K562 (cell line): ENCODE data around the gene RNF126. TPM values are rescaled to one million over a fixed set of nuclear protein-coding genes. Genes with fewer than 3 reads are reported as not detected.

ENCODE experiments used
- CBX3 ChIP-seq, 2 experiments: IDR thresholded peaks; 1 replicate in 1 of 2; 2 replicates in 1 of 2; pipeline ENCODE4 v1.6.1; 2012; ENCODE audit warnings: inconsistent platforms in 2 of 2, low read length in 2 of 2, borderline replicate concordance in 1 of 2, control low read depth in 1 of 2
- ETV1 ChIP-seq: fragments of 450-650 bp; conservative IDR thresholded peaks from 2 replicates; pipeline ENCODE4 v1.6.1; 2016; ENCODE audit warnings: missing genetic modification characterization, control low read depth, low read depth, missing compliant biosample characterization
- HNRNPLL ChIP-seq: fragments of 200-400 bp; formaldehyde crosslinking; IDR thresholded peaks from 2 replicates; pipeline ENCODE4 v1.6.1; 2017; ENCODE audit warnings: low read length, low read depth, mild to moderate bottlenecking; ENCODE audit not compliant: poor library complexity, severe bottlenecking
- KDM2B ChIP-seq: fragments of 250-450 bp; sonication (Bioruptor Pico); IDR thresholded peaks from 2 replicates; pipeline ENCODE4 v1.8.0; 2021; ENCODE audit warnings: mild to moderate bottlenecking, moderate library complexity
- MLX ChIP-seq, 2 experiments: fragments of 450-650 bp in 1 of 2; sonication (generic) in 1 of 2; formaldehyde crosslinking; conservative IDR thresholded peaks; 2 replicates each; pipeline versions ENCODE4 v1.4.0 to v1.8.1; 2020 to 2022; ENCODE audit warnings: mild to moderate bottlenecking in 1 of 2, missing genetic modification reagents in 1 of 2
- NR1H2 ChIP-seq: sonication (generic); formaldehyde crosslinking; IDR thresholded peaks from 2 replicates; pipeline ENCODE4 v1.4.0; 2020; ENCODE audit warnings: mild to moderate bottlenecking, missing genetic modification reagents
- PBX2 ChIP-seq, 2 experiments: IDR thresholded peaks in 1 of 2; conservative IDR thresholded peaks in 1 of 2; 2 replicates each; pipeline ENCODE4 v1.6.1; 2016; ENCODE audit warnings: low read depth in 2 of 2, mild to moderate bottlenecking in 1 of 2, missing compliant biosample characterization in 1 of 2, missing genetic modification characterization in 1 of 2, moderate library complexity in 1 of 2
- RERE ChIP-seq: sonication (generic); formaldehyde crosslinking; IDR thresholded peaks from 2 replicates; pipeline ENCODE4 v1.8.0; 2023; ENCODE audit warnings: missing genetic modification reagents, mild to moderate bottlenecking, borderline replicate concordance
- SREBF2 ChIP-seq: sonication (generic); formaldehyde crosslinking; IDR thresholded peaks from 2 replicates; pipeline ENCODE4 v1.4.0; 2020; ENCODE audit warnings: mild to moderate bottlenecking, missing genetic modification reagents
- STAG1 ChIP-seq: sonication (generic); formaldehyde crosslinking; IDR thresholded peaks from 2 replicates; pipeline ENCODE4 v1.5.0; 2020; ENCODE audit warnings: missing genetic modification reagents, borderline replicate concordance
- ZBTB2 ChIP-seq: fragments of 450-650 bp; IDR thresholded peaks from 2 replicates; pipeline ENCODE4 v1.6.1; 2016; ENCODE audit warnings: antibody characterized with exemption
- ZBTB33 ChIP-seq: sonication (generic); formaldehyde crosslinking; IDR thresholded peaks from 2 replicates; pipeline ENCODE4 v1.8.1; 2023; ENCODE audit warnings: mild to moderate bottlenecking, missing genetic modification reagents
- ZBTB7A ChIP-seq: IDR thresholded peaks from 2 replicates; pipeline ENCODE4 v1.6.1; 2011; ENCODE audit warnings: low read depth, mild to moderate bottlenecking, low read length, moderate library complexity, borderline replicate concordance; ENCODE audit not compliant: control insufficient read depth
- ZNF212 ChIP-seq: fragments of 450-650 bp; formaldehyde crosslinking; IDR thresholded peaks from 2 replicates; pipeline ENCODE4 v1.4.0; 2020; ENCODE audit warnings: mild to moderate bottlenecking
- polyA plus RNA-seq, 8 experiments: library from polyadenylated mRNA; depleted of rRNA in 4 of 8; stranded (reverse) in 5 of 8; unstranded in 3 of 8; fragments of >200 nt; fragmentation: Nextera tagmentation in 2 of 8; fragmentation: Illumina TruSeq in 1 of 8; extraction: Ambion mirVana in 2 of 8; extraction: Trizol in 1 of 8; gene quantifications; 2 replicates each; pipeline versions ENCODE4 v1.2.1 to v1.2.3, GENCODE V29; 2011 to 2014; ENCODE audit warnings: inconsistent platforms in 1 of 8, missing spikeins in 1 of 8
- total RNA-seq, 7 experiments: library from RNA; depleted of rRNA in 6 of 7; stranded (reverse); fragments of >200 nt in 6 of 7; fragmentation: Illumina TruSeq in 2 of 7; extraction: Trizol in 2 of 7; gene quantifications; 2 replicates each; pipeline versions ENCODE4 v1.2.1 to v1.2.3, GENCODE V29; 2011 to 2021; ENCODE audit warnings: low replicate concordance in 1 of 7

RNF126 gene
- total and polyA plus RNA-seq, 9 of the 15 experiments (the other 6 are each of a cell fraction or from before 2014, with no cell fraction given) = 0.27 to 101 (median 12.3) TPM

GRCh38 chr19:664913-665443 is 2.0 kb upstream of the RNF126 start (continued):
- TF ChIP-seq RERE (CRISPR knock-in tag) = no peak
- TF ChIP-seq CBX3 (IDR thresholded peaks at IDR 0.05; ENCODE audit: borderline replicate concordance in 1 of 2, low read length in 2 of 2) = no peak
- TF ChIP-seq KDM2B = no peak
- no peak for TF ChIP-seq ETV1 (tag)
- no peak for TF ChIP-seq SREBF2
- TF ChIP-seq ZBTB7A = peak; percentile 89
- no peak for TF ChIP-seq ZNF212 (CRISPR knock-in tag)
- TF ChIP-seq ZBTB33 = peak; percentile 66
- no peak for TF ChIP-seq MLX (CRISPR knock-in tag; conservative IDR thresholded peaks at IDR 0.05)
- TF ChIP-seq ZBTB2 = no peak; the same call in 1 of the 2 replicates
- no peak for TF ChIP-seq PBX2 (CRISPR knock-in tag; IDR thresholded peaks at IDR 0.05; ENCODE audit: low read depth)
- no peak for TF ChIP-seq PBX2 (tag; conservative IDR thresholded peaks at IDR 0.05; ENCODE audit: low read depth)
- peak; percentile 74 for TF ChIP-seq STAG1
- TF ChIP-seq HNRNPLL = no peak
- no peak for TF ChIP-seq NR1H2
